CD4-positive, alpha-beta T cell treated with Interleukin-1 beta for 1 hour (primary cell): Measurements from ENCODE around the gene STK38L.

Experiments used
- DNase-seq, 2 donors: peaks; one replicate each; pipeline ENCODE4 v3.0.0-alpha.2; 2020 to 2022

The STK38L gene

DNA sequence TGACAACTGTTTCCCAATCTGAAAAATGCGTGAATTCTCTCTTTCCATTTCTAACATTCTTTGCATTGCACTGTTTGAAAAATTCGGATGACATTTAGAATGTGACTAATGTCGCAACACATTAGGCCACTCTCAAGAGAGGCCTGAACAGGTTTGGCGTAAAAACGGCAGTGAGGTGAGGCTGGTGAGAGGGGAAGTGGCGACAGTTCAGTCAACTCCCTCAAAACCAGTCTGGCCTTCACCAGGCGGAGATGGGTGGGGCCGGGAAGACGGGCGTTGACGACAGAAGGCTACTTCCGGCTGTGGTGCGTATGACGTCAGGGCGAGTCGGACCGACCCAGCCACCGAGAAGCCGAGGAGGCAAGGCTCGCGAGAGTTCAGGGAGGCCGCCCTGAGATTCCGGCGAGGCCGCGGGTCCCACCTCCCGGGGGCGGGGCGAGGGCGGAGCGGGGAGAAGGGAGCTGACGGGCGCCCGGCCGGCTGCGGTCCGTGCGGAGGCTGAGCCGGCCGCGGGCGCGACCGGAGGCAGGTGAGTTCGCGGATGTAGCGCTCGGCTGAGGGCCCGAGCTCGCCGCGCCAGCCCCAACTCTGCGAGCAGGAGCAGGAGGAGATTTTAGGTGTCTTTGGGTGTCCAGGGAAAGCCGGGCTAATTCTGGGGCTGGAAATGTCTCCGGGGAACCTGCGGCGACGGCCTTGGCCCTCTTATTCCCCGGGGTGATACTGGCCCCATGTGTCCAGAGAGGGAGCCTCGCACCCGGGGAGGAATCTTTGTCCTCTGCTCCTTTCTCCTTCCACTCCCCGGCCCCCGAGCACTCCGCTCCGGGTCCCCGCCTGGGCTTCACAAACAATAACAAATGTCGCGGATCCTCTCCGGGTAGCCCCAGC lies at the start of gene STK38L:
STK38L (plus strand) TSS at position 483 of the 885 bp plus-strand sequence. CDS start 53,435 bp downstream, outside the sequence.
- DNase-seq, result peak; percentile 97 to 98

- no peak for DNase-seq
Measured at GRCh38 chr12:27194644-27195043, 49.4 kb upstream of the STK38L start.

DNA sequence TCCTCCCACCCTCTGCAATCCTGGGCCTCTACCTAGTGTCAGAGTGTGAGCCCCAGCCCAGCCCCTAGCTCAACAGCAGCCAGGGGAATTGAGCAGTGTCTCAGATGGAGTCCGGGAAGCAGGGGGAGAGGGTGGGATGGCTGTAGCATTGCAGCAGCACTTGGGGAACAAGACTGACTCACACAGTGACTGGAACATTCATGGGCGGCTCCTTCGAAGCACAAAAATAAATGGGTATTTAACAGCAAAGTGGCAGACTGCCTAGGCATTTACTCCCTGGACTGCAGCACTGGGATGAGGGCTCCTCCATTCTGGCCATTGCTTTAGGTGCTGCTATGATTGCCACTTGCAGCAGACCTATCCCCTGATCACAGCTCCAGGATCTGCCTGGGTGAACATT lies 46.0 kb upstream of the STK38L start:
- no peak for DNase-seq

DNA sequence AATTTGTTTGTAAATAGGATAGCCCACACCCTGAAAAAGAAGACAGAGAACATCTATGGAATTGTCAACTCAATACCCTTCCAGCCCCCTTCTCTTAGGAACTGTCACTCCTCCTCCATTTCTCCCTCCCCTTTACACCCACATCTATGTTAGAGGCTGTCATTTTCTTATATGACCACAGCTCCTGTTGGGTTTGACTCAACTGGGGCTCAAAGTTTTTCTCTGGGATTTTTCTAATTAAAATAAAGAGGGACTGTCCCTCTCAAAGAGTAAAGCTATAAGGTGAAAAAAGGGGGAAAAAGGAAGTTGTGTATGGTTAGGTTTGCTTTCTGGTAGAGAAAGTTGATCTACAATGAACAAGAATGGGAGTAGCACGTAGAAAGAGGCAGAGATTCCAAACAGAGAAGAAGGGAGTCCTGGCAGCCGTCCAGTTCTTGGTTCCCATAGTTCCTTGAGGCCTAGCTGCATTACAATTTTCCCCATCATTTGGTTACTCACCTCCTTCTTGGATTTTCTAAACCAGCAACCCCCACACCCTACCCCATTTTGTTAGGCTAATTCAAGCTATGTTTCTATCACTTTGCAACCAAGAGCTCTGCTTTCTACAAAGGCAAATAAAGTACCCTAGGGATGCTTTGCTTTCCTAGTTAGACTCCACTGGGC lies 44.3 kb upstream of the STK38L start:
- DNase-seq, result no peak

GRCh38 chr12:27201169-27201568 lies 42.9 kb upstream of the STK38L start:
- DNase-seq, result no peak

DNA sequence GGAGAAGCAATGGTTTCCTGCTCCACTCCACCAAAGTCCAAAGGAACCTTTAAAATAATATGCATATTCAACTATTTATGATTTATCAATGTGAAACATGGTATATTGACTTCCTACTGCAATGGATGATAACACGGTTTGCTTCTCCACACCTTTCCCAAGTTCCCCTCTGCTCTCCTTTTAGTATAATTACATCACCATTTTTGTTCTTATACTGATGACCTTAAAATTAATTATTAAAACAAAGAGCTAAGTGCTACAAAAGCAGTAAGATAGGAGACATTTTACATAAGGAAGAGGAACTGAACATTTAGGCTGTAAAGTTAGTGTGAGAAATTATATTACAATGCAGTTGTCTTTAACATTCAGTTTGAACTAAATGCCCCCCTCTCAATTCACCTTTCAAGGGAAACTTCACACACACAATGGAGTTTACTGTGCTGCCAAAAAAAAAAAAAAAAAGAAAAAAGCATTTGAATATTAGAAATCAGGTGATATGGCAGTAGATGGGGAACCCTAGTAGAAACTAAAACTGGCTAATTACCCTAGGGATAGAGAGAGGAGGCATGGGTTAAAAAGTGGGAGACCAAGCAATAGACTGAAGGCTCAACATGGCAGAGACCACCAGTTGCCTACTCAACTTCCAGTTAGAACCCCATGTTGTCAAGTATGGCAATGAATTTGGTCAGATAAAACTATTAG lies 37.1 kb upstream of the STK38L start:
- DNase-seq, result no peak

- no peak for DNase-seq
Measured at GRCh38 chr12:27207615-27208413, 36.3 kb upstream of the STK38L start.

DNA sequence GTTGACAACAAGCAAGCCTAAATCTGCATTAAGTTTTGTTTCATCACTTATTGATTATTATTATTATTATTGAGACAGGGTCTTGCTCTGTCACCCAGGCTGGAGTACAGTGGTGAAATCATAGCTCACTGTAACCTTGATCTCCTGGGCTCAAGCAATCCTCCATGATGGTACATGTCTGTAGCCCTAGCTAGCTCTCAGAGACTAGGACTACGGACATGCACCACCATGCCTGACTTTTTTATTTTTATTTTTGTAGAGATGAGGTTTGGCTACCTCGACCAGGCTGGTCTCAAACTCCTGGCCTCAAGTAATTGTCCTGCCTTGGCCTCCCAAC lies 35.7 kb upstream of the STK38L start:
- no peak for DNase-seq

GRCh38 chr12:27209257-27209910 lies 34.7 kb upstream of the STK38L start:
- no peak for DNase-seq

- DNase-seq, result no peak
Measured at GRCh38 chr12:27210187-27210586, 33.9 kb upstream of the STK38L start.

DNA sequence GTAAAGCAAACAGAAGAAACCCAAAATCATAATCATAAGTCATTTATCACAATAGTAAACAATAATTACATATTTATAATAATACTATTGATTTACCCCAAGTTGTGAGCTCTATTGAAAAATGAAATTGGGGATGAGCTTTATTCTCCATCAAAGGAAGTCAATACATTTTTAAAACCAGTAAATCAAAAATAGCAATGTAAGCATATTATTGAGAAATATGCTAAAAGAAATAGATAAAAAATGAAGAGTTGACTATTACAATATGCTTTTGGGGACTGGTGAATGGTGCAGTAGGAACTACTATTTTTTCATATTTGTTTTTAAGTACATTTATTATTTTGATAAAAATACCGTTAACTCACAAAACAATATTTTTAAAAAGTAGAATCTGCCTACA lies 31.2 kb upstream of the STK38L start:
- no peak for DNase-seq

- DNase-seq, result no peak
Measured at GRCh38 chr12:27213304-27213703, 30.8 kb upstream of the STK38L start.

DNA sequence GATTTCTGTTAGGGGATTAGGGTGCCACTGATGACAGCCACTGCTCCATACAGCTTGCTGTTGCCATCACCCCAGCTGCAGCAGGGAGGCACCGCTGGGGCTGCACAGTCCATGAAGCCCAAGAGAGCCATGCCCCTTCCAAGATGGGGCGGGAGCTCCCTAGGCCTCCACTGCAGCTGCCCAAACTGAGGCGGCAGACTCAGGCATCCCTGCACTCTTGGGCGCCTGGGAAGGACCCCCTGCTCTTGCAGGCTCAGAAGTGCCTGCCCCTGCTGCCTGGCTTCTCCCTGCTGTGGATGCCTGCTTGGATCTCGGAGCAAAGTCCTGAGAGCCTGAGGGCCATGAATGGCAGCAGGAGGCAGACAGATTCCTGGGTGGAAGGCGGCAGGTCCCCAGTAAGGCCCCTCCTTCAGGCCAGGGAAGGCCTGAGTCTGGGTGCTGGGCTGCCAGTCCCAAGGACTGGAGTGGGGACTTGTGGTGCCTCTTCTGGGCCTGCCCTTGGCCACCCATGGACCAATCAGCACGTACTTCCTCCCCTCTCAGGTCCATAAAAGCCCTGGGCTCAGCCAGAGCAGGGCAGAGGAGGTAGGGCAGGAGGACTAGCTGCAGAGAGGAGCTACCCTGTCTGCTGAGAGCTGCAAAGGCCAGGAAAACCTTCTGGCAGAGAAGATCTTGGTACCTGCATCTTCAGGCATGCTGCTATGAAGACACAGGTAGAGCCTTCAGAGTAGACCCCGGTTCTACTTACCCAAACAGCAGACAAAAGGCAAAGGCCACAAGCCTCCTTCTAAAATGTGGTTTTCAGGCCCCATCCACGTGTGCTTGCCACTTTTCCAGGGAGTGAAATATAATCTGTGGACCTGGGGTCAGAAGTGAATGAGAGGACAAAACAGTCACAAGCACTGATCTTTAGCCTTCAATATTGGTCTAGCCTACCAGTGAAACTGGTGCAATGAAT lies 30.0 kb upstream of the STK38L start:
- DNase-seq, result no peak

DNA sequence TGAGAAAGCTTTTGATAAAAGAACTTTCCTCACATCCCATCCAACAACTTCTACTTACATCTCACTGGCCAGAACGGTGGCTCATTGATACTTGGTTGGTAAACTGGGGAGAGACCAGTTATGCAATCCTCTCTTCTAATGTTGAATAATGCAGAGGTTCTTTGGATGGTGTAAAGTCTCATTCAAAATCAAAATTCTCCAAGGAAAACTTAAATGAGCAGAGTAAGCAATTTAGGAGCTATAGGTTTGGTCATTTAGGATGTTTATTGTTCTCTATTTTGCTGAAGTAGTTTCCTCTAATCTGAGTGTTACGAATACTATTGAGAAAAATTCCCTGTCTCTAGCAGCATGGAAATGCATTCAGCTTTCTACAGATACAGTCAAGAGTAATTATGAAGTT lies 26.5 kb upstream of the STK38L start:
- DNase-seq, result no peak

GRCh38 chr12:27219693-27220054 lies 24.4 kb upstream of the STK38L start:
- DNase-seq, result no peak

DNA sequence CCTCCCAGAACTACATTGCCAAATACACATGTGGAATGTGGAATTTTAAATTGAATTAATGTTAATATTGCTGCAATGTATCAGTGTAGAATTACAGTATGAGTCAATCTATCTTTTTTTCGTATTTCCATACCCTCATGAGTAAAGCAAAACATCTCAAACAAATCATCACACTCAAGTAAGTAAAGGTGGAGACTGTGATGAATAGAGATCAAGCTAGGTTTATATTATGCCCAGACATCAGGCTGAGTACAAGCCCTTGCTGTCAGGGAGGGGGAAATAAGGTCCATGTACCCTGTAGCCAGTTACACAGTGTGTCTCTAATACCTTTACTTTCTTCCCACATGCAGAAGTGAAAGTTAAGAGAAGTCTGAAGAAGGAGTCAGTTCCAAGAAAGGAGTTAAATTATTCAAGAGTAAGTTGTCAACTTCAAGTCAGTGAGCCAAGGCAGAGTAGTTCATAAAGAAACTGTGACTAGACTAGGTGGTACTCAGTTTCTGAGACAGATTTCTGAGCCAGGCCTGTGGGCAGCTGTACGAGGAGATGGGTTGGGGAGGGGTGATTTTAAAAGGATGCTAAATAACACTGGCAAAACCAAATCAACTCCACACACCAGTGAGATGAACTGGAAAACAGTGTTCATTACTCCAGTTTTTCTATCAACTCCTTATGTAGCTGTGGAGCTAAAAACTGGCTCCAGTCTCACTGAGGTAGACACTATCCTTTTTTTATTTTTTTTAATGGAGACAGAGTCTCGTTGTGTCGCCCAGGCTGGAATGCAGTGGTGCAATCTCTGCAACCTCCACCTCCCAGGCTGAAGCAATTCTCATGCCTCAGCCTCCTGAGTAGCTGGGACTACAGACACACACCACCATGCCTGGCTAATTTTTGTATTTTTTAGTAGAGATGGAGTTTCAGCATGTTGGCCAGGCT lies 23.8 kb upstream of the STK38L start:
- DNase-seq, result no peak

DNA sequence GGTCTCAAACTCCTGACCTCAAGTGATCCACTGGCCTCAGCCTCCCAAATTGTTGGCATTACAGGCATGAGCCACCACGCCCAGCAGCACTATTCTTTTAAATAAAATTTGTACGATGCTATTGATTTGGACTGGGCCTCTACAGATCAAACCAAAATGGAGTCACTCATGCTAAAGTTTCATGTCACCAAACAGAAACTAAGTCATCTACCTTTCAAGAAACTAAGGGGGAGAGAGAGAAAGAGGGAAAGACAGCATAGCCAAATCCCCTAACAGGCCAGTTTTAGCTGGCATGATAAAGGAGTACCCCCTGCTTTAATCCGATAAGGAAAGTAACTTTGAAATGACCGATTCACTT lies 23.1 kb upstream of the STK38L start:
- DNase-seq, result no peak

DNA sequence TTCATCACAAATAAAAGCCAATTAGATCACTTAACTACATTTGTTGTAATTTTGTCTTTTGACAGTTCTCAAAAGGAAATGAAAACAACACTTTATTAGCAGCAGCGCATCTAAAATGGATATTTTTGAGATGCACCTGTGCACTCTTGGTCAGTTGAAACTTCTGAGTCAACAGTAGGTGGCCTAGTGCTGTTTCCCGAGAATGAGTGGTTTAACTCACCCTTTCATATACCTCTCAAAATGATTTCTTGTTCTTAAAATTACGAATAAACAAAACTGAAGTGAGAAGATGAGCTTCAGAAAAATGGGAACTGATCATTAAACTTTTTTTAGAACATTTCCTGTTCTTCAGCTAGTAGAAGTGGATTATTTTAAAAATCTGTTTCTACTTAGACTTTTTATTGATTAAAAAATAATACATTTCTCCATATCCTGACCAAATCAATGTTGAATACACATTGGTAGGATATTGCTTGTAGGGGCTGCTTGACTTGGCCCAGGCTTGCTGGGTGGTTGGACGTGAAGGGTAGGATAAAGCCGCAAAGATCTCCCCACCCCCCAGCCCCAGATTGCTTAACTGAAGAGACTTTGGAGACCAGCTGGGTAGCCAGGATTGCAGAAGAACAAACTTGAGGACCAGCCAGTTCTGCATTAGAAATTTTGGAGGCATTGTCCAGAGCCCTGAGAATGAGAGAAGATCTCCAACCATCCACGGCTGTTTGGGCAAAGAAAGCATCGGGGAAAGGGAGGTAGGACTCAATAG lies 22.3 kb upstream of the STK38L start:
- no peak for DNase-seq

GRCh38 chr12:27226407-27226929 lies 17.6 kb upstream of the STK38L start:
- DNase-seq, result no peak
